GM18951 (cell line): ENCODE data around the gene C1orf21.

ENCODE experiments used
- POLR2A ChIP-seq: IDR thresholded peaks from 4 replicates; pipeline ENCODE4 v1.6.1; 2011; ENCODE audit warnings: mild to moderate bottlenecking; ENCODE audit not compliant: insufficient read length, insufficient read depth; ENCODE audit errors: extremely low read depth
- in situ Hi-C: fragments of 300-500 bp; cut with MboI; formaldehyde crosslinking; loops from one replicate; pipeline ENCODE4 v1.12.0; 2022; ENCODE audit warnings: low sequenced_read_pairs, mixed read lengths, inconsistent platforms; ENCODE audit not compliant: unreplicated experiment

Gene C1orf21

DNA sequence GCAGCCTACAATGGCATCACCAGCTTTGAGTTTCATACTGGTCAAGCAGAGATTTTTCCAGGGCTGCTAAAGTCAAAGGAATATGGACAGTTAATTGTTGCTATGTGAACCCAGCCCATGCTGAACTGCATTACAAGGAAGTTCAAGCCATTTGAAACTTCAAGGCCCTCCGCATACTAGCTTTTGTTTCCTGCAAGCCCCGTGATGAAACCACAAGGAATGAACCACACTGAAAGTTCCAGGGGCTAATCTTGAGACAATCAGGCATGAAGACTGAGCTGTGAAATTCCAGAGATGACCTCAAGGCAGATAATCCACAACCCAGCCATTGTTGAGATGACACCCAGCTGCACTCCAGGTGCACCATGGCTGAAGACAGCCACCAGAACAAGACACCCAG is 180.8 kb downstream of the C1orf21 start:
- in situ Hi-C loops: no loop called here
- TF ChIP-seq POLR2A: no peak

DNA sequence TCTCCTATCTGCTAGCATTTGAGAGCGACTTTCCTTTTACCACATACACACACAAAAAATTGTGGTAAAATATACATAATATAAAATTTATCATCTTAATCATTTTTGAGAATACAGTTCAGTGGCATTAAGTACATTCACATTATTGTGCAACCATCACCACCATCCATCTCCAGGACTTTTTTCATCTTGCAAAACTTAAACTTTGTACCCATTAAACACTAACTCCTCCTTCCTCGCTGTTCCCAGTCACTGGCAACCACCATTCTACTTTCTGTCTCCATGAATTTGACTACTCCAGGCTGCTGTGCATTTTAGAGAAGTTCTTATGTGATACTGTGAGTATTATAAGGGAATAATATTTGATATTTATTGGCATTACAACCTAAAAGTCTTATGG is 181.3 kb downstream of the C1orf21 start:
- in situ Hi-C loops: no loop called here
- no peak for TF ChIP-seq POLR2A

DNA sequence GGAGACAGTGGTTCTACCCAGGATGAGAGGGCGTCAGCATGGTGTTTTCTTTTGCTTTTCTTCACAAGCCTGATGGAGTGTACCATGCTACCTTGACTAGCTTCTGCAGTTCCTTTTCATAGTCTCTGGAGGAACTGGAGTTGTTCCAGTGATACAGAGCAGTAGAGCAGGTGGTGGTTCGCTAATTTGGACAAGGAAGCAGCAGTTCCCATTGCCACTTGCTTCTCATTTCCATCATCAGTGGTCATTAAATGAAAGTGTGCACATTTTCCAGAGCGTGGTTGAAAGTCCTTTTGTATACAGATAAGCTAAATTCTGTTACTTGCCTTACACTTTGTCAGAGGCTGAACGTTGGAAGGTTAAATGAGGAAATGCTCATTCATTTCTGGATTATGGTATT is 182.3 kb downstream of the C1orf21 start:
- in situ Hi-C loops: no loop called here

DNA sequence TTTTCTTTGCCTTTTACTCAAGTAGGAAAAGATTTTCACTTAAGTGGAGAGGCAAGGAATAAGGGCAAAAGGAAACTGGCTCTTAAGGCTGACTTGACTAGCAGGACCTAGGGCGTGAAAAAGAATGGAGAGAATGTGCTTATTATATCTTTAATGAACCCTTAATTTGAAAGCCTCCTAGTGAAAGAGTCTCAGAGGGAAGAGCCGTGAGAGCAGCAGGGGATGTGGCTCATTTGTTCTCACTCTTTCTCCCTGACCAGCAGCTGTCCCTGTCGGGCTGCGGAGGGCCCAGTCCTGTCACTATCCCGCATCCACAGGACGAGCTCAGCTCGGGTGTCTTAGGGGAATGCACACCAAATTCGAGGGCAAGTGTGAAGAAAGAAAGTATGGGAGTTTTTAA is 187.8 kb downstream of the C1orf21 start:
- in situ Hi-C loops: no loop called here

More for the DNA sequence above, 182.3 kb downstream of the C1orf21 start:
- no peak for TF ChIP-seq POLR2A

DNA sequence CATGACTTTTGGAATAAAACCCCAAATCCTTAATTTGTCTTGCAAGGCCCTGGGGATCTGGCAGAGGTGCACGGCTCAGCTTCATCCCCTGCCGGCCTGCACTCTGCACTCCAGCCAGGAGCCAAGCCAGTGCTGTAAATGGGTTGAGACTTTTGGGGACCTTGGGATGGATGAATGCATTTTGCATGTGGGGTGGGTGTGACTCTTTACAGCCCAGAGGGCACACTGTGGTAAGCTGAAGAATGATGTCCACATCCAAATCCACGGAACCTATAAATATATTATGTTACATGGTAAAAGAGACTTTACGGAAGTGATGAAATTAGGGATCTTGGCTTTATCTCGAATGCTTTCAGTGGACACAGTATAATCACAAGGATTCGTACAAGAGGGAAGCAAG is 190.0 kb downstream of the C1orf21 start:
- in situ Hi-C loops: no loop called here
- TF ChIP-seq POLR2A: no peak

More for the DNA sequence above, 187.8 kb downstream of the C1orf21 start:
- TF ChIP-seq POLR2A: no peak

DNA sequence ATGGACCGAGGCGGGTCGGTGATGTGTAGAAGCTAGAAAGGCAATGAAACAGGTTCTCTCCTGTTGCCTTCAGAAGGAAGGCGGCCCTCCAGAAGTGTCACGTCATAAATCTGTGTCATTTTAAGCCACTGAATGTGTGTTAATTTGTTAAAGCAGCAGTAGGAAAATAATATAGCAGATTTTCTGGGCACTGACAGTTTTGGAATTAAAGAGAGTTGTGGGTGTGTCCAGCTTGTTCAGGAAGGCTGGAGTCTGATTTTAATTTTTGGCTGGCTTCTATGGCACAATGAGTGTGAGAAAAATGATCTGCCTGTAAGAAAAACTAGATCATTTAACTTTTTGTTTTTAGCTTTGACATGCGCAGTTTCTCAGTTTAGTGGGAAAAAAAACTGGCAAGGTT is 190.5 kb downstream of the C1orf21 start:
- TF ChIP-seq POLR2A: no peak
- in situ Hi-C loops: no loop called here

DNA sequence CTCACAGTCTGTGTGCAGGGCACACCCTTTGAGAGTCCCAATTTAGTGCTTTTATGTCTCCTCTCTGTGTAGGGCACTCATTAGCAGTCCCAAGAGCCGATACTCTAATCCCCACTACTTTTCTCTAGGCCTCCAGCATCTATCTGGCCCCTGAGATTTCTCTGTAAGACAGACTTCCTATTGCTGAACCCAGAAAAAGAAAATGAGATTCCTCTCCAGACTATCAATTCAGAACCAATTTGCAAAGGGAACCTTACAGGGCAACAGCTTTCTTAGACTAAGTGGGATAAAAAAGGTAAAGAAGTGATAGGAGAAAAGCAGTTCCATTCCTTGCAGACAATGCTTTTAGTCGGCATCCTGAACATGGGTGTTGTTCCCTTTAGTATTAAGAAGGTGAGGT is 195.6 kb downstream of the C1orf21 start:
- in situ Hi-C loops: no loop called here
- no peak for TF ChIP-seq POLR2A

DNA sequence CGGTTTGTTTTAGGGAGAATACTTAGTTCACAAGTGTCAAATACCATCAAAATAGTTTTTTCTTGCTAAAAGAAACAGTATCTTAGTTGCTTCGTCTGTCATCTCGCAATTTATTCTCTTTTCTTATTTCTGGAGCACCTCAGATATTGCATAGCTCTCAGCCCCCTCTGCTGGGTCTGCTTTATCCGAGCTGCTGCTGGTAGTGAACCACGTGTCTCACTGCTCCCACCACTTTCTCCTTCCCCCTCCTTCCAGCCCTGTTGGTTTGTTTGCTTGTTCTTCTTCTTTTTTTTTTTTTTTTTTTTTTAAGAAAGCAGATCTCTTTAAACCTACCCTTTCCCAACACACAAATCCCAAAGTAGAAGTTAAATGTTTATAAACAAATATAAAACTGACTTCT is 197.0 kb downstream of the C1orf21 start:
- TF ChIP-seq POLR2A: no peak
- in situ Hi-C loops: no loop called here

DNA sequence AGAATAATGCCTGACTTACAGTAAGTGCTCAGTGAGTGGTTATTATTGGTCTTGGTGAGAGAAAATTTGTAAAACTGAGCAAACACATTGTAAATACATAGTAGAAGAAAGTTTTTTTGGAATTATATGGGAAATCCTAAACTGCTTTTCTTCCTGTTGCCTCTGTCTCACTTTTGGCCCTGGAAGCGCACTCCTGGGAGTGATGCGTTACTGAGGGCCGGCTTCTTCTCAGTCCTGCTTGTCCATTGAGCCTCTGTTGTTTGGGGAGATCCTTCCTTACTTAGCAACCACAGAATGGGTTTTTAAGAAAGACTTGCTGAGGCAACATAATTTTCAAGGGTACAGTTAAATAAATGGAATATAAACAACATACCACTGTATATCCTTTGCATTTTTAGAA is 201.9 kb downstream of the C1orf21 start:
- no peak for TF ChIP-seq POLR2A
- in situ Hi-C loops: no loop called here

DNA sequence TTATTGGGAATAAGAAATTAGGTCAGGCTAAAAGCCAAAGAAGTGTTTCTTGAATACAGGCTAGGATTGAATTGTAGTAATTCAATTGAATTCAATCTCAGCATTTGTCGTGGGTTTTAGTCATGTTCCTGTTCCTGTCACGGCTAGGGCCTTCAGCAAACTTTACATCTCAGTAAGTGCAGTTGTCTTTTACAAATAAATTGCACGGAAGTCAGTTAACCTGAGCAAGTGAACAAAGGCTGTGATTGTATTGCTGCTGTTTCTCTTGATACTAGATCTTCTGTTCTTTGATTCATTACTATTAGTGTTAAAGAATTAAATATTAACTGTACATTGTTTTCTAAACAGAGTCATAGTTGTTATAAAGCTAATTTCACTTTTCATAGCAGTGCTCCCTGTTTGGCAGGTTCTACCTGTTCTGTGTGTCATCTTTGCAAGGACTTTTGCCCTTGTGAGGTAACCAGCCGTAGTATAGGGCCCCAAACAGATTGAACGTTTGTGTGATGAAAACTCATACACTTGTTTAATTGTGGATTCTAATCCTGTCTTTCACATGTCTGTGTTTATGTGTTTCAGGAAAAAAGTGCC is 203.4 kb downstream of the C1orf21 start:
- in situ Hi-C loops: no loop called here
- TF ChIP-seq POLR2A: no peak

DNA sequence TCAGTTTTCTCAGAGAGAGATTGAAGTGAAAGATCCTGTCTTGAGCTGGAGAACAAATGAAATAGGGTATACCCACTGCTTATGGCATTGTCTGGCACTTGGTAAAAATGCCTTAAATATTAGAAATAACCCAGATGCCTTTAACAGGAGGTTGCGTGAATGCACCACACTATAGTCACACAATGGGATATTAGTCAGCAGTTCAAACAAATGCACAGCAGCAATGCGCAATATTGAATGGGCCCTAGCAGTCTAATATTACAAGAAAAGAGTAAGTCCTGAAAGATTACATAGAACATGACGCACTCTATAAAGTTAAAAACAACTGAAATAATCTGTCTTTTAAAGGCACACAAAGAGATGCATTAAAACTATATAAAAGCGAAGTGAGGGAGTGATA is 206.8 kb downstream of the C1orf21 start:
- in situ Hi-C loops: no loop called here
- no peak for TF ChIP-seq POLR2A

DNA sequence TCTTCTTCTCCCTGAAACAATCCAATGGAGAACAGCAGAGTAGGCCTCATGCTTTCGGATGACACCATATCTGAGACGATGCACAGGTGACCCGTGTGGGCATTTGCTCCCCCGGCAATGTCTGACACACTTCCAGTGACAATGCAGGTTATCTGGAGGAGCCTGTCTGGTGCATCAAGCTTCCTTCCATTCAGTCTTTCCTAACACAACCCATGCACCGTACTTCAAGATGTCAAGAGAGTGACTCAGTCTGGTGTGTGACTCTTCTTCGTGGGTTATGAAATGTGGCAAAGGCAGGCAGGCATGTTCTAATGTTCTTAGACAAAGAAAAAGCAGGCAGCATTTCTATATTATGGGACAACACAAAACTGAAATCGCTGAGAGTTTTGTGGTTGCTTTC is 208.8 kb downstream of the C1orf21 start:
- in situ Hi-C loops: no loop called here
- TF ChIP-seq POLR2A: no peak

DNA sequence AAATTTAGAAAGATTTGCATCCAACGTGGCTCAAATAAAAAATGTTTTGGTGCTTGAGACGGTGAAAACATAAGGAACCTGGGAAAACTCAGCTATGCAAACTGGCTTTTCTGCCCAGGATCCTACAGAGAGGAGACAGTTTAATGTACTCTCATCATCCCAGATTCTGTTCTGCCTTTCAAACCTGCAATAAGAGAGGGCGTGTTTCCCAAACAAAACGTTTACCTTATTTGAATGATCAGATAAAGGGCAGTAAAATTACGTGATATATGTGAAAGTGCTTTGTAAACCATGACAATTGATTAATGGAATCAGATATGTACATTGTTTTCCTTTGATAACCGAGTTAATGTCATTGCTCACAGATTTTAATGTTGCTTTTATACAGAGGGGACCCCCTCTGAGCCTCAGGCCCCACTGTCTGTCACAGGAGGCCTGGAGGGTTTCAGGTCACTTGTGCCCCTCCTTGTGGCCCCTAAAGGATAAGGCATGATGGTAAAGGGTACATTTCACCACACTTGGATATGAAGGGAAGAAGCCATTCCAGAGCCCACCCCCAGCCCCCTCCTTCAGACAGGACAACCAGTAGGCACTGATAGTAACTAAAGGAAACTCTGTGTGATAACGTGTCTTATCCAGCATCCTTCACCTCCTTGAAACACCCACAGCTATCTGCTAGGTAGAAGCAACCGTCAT is 210.3 kb downstream of the C1orf21 start:
- TF ChIP-seq POLR2A: no peak
- in situ Hi-C loops: no loop called here

DNA sequence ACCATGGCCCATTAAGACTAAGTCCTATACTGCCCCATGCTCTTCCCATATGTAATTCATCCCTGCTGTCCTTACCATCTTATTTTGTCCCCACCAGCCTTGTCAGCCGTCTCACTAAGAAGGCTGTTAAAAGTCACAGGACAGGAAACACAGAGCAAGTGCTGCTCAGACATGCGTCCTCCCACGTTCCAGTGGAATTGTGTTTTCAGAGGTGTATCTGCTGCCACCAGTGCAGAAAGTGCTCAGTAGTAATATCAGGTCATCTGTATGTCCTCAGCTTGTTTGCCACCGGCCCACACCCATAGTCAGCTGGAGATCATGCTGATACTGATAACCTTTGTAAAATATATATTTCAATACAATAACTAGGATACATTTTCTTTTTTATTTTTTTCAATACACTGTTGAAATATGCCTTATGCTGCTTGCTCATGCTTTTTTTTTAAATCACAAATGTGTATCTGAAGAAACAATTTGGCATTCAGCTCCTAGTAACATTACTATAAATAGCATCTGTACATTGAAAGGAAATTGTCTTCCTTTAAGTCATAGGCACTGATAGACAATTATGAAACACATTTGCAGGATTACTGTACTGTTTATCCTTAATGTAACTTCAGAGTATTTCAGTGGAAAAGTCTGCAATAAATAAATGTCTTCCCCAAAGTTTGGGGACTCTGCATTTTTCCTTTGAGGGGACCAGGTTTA is 211.0 kb downstream of the C1orf21 start:
- TF ChIP-seq POLR2A: no peak
- in situ Hi-C loops: no loop called here
